ENCODE data around the gene FGD4. TPM values are rescaled to one million over a fixed set of nuclear protein-coding genes. Genes with fewer than 3 reads are reported as not detected.
"Not testable (repeated sequence)": the region's sequence is repeated elsewhere in the genome, so short reads cannot be mapped to it uniquely, and the experiment has no call there.

FGD4 gene
- total RNA-seq, 1 experiment from 2014 or later: 5.2 TPM

DNA sequence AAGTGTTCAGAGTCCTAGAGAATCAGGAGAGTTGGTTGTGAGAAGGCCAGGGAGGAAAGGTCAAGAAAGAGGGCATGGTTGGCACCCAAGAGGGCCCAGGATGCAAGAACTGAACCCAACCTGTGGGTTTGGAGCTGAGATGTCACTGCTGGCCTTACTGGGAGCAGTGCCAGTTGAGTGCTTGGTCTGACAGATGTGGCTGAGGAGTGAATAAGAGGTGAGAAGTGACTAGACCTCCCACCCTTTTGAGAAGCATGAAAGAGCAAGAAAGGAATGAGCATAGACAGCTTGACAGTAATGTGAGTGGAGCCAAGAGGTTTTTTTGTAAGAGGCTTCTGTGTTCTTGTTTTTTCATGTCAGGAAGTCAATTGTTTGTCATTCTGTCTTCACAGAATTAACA, 95.3 kb downstream of the FGD4 start:
- DNase-seq (ENCODE audit: low read depth): peak; percentile 10

GRCh38 chr12:32496946-32497345, 97.6 kb downstream of the FGD4 start:
- DNase-seq (ENCODE audit: low read depth): no peak

DNA sequence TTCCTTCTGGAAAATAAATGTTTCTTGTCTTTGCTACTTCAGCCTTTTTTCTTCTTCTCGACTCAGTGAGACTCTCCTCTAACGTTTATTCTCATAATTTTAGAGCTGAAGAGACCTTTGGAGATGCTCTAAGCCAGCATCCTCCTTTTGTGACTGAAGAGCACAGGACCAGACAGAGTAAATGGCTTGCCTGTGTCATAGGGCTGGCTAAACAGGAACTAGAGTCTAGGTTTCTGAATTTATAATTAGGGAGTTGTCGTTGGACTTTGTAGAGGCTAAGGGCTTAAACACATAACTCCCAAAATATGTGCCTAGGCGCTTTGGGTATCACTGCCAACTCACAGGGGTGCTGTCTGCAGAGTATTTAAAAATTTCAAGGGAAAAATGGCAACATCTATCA, 98.5 kb downstream of the FGD4 start:
- DNase-seq (ENCODE audit: low read depth): no peak

- no peak for DNase-seq (ENCODE audit: low read depth)
Measured at GRCh38 chr12:32499048-32499447, 99.7 kb downstream of the FGD4 start.

DNA sequence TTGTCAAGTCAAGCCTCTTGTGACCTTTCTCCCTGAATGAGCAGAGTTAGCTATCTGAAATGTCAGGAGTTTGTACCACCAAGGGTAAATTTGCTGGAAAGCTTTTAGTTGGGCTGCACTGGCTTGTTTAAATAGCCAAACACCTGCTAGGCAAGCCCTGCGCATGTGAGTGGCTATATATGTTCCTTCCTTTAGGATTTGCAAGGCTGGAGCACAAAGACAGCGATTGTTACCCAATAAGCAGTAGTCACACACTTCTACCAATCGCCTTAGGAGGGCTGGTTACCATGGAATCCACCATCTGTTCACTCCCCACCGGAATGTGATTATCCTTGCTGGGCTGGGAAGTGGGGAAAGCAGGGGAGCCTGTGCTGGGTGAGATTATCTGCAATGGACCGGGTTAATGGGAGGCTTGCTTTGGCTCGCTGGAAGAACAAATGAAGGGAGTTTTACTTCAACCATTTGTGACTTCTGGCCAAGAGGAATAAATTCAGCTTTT, 102.5 kb downstream of the FGD4 start:
- peak; percentile 44 for DNase-seq (ENCODE audit: low read depth)

GRCh38 chr12:32502693-32503502, 103.5 kb downstream of the FGD4 start:
- DNase-seq (ENCODE audit: low read depth): no peak

GRCh38 chr12:32503730-32504129, 104.4 kb downstream of the FGD4 start:
- DNase-seq (ENCODE audit: low read depth): no peak

DNA sequence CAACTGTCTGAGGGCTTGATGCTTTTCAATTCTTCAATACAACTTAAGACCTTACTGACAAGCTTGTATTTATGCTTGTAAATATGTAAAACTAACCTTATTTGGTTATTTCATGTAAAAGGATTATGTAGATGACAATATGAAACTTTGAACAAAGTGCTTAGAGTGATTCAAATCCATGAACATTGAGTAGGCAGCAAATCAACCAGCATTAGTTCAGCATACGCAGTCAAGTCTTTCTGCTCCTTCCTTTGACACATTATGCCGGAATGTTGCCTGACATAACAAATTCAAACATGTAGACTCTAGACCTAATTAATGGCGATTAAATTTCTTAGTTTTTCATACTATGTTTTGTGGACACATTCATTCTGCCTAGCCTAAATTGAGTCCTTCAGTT, 105.2 kb downstream of the FGD4 start:
- DNase-seq (ENCODE audit: low read depth): no peak

GRCh38 chr12:32505067-32505945, 105.9 kb downstream of the FGD4 start:
- no peak for DNase-seq (ENCODE audit: low read depth)

DNA sequence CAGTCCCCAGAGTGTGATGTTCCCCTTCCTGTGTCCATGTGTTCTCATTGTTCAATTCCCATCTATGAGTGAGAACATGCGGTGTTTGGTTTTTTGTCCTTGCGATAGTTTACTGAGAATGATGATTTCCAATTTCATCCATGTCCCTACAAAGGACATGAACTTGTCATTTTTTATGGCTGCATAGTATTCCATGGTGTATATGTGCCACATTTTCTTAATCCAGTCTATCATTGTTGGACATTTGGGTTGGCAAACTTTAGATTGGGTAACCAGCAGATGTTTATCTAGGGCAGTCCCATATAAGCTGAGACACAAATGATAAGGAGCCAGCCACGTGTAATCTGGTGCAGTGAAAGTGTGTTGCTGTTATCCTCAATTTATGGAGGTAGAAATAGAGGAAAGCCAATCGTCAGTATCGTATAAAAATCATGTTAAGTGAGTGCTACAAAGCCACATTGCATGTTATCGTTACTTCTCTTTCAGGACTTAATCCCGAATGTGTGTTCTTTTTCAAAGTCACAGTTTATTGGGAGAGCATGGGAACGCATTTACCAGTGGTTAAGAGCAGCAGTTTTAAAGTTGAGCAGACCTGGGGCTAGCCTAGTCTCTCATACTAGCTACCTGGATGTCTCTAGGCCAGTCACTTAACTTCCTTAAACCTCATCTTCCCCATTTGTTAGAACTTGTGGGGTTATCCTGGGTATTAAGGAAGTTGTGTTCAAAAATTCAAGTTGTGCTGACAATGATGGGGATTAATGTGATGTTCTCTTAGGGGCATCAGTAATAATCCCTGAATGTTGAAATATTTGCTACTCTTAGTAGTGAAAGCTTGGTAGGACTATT, 108.0 kb downstream of the FGD4 start:
- not testable (repeated sequence) for DNase-seq (ENCODE audit: low read depth)

GRCh38 chr12:32507942-32508320, 108.6 kb downstream of the FGD4 start:
- no peak for DNase-seq (ENCODE audit: low read depth)

GRCh38 chr12:32508626-32509025, 109.3 kb downstream of the FGD4 start:
- no peak for DNase-seq (ENCODE audit: low read depth)

DNA sequence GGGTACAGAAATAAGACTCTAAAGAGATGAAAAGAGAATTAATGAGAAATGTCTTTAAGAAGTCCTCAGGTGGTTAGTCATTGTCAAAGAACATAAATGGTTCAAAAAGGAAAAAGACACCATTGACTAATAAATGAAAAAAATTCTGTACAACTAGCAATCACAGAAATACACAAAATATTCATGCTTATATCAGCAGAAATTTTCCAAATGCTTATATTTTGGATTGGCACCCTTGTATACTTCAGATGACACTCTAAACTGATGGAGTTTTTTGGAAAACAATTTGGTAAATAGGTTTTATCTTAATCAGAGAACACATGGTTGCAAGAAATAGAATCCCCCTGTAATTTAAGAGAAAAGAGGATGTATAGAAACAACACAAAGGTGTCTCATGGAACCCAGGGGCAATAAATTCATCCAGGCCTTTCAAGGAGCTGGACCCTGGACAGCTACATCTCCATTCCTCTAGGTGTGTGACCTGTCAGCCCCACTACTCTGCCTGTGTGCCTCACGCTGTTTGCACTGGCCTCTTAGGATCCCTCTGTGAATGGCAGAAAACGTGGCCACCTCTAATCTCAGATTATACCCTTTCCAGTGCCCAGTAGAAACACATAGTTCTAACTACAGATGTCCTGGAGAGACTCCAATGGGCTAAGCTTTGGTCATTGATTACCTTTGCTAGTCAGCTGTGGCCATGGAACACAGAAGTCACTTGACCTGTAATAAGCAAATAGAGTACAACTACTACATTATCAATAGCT, 110.2 kb downstream of the FGD4 start:
- no peak for DNase-seq (ENCODE audit: low read depth)

DNA sequence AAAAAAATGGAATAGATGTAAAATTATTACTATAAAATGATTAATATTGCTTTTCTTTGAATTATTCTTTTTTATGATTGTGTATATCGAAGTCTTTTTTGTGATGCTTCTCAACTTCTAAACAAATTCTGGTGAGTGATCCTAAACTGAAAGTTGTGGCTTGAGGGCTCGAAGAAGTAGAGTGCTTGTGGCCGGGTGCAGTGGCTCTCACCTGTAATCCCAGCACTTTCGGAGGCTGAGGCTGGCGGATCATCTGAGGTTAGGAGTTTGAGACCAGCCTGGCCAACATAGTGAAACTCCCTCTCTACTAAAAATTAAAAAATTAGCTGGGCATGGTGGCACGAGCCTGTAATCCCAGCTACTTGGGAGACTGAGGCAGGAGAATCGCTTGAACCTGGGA, 112.6 kb downstream of the FGD4 start:
- not testable (repeated sequence) for DNase-seq (ENCODE audit: low read depth)

DNA sequence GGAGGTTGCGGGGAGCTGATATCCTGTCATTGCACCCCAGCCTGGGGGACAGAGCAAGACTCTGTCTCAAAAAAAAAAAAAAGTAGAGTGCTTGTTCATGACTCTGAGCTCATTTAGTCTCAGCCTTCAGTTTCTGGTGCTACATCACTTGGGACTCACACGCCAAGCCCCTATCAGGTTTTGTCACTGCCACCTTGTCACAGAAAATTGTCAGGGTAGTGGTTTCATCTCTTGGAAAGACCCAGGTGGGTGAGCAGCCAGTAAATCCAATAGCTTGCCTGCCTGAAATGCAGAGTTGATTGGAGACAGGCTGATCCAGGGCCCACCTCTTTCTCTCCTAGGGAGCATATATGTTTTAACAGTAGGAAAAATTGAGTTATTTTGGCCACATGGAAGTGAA, 113.0 kb downstream of the FGD4 start:
- no peak for DNase-seq (ENCODE audit: low read depth)

GRCh38 chr12:32512910-32513309, 113.6 kb downstream of the FGD4 start:
- DNase-seq (ENCODE audit: low read depth): no peak

GRCh38 chr12:32515137-32515873, 115.9 kb downstream of the FGD4 start:
- no peak for DNase-seq (ENCODE audit: low read depth)

DNA sequence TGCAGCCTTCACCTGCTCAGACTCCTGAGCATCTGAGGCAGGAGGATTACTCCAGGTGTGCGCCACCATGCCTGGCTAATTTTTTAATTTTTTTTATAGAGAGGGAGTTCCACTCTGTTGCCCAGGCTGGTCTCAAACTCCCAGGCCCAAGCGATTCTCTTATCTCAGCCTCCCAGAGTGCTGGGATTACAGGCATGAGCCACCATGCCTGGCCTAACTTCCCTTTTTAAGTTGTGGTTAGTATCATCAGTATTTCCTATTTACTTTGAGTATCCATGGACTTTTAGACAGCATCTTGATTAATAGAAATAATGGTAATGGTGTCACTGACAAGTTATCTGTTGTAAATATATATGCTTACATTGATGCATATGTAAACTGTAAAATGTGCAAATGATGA, 116.9 kb downstream of the FGD4 start:
- no peak for DNase-seq (ENCODE audit: low read depth)

DNA sequence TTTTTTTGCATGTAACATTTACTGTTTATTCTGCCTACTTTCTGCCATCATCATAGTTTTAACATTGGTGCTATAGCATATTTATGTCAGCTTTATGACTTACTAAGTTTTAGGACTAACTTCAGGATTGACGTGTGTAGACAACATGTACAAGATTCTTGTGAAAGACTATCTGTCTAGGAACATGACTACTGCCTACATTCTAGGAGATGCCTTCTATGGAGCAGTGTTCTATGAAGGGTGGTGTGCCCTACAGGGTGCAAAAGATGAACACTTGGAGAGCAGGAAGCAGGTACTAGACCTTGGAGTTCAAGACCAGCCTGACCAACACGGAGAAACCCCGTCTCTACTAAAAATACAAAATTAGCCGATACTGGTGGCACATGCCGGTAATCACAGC, 118.6 kb downstream of the FGD4 start:
- no peak for DNase-seq (ENCODE audit: low read depth)

- DNase-seq (ENCODE audit: low read depth): no peak
Measured at GRCh38 chr12:32519047-32519446, 119.7 kb downstream of the FGD4 start.
